NCI-H2107 (cell line): ENCODE measurements around the gene CT45A5.
"Not testable (repeated sequence)": the region's sequence is repeated elsewhere in the genome, so short reads cannot be mapped to it uniquely, and the experiment has no call there.

Source experiments
- DNase-seq: peaks from one replicate; lab custom pipeline; 2025; lab: John Stamatoyannopoulos, UW

Gene CT45A5

GRCh38 chrX:135785403-135785802 lies at the start of gene CT45A5:
Gene CT45A5, minus strand, starts transcription at chrX:135785503. Its CDS starts 3,774 bp downstream, at chrX:135781729.
- DNase-seq = not testable (repeated sequence)

DNA sequence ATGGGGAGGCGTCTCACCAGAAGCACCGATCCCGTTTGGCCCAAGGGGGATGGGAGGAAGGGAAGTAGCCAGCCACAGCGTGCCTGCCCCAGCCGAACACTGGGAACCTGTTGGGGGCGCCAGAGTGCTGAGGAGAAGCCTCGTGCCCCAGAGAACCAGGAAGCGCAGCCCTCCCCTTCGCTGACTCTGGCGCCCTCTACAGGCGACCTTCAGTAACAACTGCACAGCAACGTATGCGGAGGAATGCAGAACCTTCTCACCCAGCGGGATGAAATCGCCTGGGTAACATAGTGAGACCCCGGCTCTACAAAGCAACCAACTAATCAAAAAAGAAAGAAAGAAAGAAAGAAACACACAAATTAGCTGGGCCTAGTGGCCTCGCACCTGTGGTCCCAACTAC lies 34.6 kb upstream of the CT45A5 start, which contains the start of gene CT45A2:
TSS of gene CT45A2 (minus strand) at position 101 of the 400 bp plus-strand sequence. CDS start 3,747 bp downstream, outside the sequence.
- DNase-seq = not testable (repeated sequence)

DNA sequence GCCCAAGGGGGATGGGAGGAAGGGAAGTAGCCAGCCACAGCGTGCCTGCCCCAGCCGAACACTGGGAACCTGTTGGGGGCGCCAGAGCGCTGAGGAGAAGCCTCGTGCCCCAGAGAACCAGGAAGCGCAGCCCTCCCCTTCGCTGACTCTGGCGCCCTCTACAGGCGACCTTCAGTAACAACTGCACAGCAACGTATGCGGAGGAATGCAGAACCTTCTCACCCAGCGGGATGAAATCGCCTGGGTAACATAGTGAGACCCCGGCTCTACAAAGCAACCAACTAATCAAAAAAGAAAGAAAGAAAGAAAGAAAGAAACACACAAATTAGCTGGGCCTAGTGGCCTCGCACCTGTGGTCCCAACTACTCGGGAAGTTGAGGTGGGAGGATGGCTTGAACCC lies 17.4 kb upstream of the CT45A5 start, which contains the start of gene CT45A6:
TSS of gene CT45A6 (minus strand) at position 101 of the 400 bp plus-strand sequence. CDS start 3,794 bp downstream, outside the sequence.
- DNase-seq = not testable (repeated sequence)

- not testable (repeated sequence) for DNase-seq
Observed at GRCh38 chrX:135768091-135768490, 17.2 kb downstream of the CT45A5 start, which contains the start of gene CT45A3. Gene CT45A3, minus strand, starts transcription at chrX:135768191. Its CDS starts 3,747 bp downstream, at chrX:135764444.

DNA sequence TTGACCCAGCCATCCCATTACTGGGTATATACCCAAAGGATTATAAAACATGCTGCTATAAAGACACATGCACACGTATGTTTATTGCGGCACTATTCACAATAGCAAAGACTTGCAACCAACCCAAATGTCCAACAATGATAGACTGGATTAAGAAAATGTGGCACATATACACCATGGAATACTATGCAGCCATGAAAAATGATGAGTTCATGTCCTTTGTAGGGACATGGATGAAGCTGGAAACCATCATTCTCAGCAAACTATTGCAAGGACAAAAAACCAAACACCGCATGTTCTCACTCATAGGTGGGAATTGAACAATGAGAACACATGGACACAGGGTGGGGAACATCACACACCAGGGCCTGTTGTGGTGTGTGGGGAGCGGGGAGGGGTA lies 40.6 kb downstream of the CT45A5 start:
- not testable (repeated sequence) for DNase-seq

DNA sequence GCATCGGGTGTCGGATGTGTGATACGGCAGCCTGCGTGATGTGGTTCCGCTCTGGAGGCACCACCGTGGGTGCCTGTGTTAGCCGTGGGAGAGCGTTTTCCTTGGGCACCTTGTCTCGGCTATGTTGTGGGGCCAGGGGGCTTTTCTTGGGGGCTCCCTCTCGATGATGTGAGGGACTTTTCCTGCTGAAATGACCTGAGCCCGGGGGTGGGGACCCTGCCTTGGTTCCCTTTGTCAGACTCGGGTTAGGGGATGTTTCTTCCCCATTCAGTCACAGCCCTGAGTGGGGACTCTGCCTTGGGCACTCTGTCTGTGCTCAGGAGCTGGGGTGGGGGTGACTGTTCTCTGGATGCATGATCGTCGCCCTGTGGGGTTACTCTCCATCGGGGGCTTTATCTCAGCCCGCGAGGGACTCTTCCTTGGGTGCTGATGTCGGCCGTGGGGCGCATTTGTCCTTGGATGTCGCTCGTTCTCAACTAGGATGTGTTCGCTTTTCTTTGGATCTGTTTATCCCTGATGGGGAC lies 44.0 kb downstream of the CT45A5 start:
- no peak for DNase-seq

DNA sequence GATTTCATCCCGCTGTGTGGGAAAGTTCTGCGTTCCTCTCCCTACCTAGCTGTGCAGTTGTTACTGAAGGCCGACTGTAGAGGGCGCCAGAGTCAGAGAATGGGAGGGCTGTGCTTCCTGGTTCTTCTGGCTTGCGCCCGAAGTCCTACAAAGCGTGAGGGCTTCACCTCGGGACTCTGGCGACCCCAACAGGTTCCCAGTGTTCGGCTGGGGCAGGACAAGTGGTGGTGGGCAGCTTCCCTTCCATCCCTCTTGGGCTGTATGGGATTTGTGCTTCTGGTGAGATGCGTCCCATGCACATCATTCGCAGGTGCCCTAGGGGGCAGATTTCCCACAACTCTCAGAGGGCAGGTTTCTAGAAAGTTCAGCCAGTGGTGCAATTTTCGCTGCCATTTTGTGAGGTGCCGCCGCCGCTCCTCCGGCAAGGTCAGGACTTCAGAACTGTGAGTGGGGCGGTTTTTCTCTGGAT lies 44.6 kb downstream of the CT45A5 start:
- DNase-seq = no peak

DNA sequence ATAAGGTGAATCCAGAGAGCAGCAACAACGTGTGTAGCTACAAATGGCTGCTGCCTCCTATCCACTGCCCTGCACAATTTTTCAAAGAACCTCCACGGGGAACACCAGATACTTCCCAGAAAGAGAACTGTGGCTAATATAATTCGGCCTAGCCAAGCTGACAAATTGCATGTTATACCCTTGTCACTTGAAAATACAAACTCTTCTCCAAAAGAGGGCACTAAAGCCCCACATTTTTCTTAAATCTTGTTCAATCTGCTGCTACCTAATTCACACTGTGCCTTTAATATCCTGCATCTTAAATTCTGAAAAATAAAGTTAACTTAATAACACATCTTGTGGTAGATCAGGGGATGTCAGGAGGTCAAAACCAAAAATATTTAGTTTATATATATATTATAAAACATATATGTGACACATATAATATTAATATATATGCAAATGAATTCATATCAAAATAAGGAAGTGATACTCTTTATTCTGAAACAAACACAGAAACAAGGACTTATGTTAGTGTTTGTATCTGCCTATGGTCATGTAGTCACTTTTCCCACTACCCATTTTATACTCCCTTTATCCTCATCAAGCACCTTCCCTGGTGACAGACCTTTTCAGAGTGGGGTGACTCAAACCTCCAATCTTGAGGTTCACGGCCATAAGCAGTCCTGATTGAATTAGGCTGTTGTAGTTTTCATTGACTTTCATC lies 47.8 kb downstream of the CT45A5 start:
- no peak for DNase-seq

DNA sequence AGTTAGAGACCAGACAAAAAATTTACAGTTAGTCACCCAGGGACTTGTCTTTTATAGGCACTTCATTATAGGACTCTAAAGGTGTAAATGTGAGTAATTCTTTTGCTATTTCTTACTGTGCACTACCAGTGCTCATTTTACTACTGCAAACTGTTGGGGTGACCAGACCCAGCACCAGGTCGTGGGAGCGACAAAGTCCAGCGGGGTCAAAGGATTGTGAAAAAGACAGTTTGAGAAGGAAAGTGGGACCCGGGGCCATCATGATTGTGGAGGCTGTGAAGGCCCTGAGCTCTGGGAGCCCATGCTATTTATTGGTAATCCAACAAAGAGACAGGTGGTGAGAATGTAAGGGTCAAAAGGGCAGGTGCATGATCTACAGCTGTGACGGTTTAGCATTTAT lies 50.6 kb downstream of the CT45A5 start:
- not testable (repeated sequence) for DNase-seq
